Measurements from ENCODE around the gene ATP13A4. TPM values are rescaled to one million over a fixed set of nuclear protein-coding genes. Genes with fewer than 3 reads are reported as not detected.

The ATP13A4 gene, protein sequence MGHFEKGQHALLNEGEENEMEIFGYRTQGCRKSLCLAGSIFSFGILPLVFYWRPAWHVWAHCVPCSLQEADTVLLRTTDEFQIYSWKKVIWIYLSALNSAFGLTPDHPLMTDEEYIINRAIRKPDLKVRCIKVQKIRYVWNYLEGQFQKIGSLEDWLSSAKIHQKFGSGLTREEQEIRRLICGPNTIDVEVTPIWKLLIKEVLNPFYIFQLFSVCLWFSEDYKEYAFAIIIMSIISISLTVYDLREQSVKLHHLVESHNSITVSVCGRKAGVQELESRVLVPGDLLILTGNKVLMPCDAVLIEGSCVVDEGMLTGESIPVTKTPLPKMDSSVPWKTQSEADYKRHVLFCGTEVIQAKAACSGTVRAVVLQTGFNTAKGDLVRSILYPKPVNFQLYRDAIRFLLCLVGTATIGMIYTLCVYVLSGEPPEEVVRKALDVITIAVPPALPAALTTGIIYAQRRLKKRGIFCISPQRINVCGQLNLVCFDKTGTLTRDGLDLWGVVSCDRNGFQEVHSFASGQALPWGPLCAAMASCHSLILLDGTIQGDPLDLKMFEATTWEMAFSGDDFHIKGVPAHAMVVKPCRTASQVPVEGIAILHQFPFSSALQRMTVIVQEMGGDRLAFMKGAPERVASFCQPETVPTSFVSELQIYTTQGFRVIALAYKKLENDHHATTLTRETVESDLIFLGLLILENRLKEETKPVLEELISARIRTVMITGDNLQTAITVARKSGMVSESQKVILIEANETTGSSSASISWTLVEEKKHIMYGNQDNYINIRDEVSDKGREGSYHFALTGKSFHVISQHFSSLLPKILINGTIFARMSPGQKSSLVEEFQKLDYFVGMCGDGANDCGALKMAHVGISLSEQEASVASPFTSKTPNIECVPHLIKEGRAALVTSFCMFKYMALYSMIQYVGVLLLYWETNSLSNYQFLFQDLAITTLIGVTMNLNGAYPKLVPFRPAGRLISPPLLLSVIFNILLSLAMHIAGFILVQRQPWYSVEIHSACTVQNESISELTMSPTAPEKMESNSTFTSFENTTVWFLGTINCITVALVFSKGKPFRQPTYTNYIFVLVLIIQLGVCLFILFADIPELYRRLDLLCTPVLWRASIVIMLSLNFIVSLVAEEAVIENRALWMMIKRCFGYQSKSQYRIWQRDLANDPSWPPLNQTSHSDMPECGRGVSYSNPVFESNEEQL
- total RNA-seq (0.62 TPM), polyA plus RNA-seq (ENCODE audit: insufficient read depth in 1 of 8, insufficient read length in 8 of 8, low replicate concordance in 1 of 8) (1 to 10 TPM in 2 of 8 donors, under 1 TPM in 6; 0.33 to 4.8 (median 0.75) TPM)
- long read RNA-seq, donor 1, result 0 reads
- long read RNA-seq, donor 2, result 0 reads
- long read RNA-seq, donor 3, result 0 reads
- long read RNA-seq, donor 4, result 0 reads
- long read RNA-seq, donor 5, result 0 reads
- long read RNA-seq, donor 6, result 0 reads
- long read RNA-seq, donor 7, result 0 reads
- long read RNA-seq, donor 8, result 0 reads
- long read RNA-seq, donor 9, result 0 reads
- long read RNA-seq, donor 10, result 0 reads
- long read RNA-seq, donor 11, result 0 reads

GRCh38 chr3:193554811-193555210 is at the start of gene ATP13A4:
Gene ATP13A4, minus strand, starts transcription at chr3:193554895. Its CDS starts 96 bp downstream, at chr3:193554799.
- Histone ChIP-seq H3K27ac (ENCODE audit: low read length) (no peak within 1 kb of the TSS), H3K36me3 (ENCODE audit: control insufficient read depth, insufficient read depth, low read length) (no peaks in the 10 kb centered on the region), H3K9me3 (replicated peaks; ENCODE audit: control insufficient read depth, low read depth, low read length) (no peaks in the 10 kb centered on the region), H3K4me1 (ENCODE audit: control insufficient read depth, insufficient read depth, low read length) (no peaks in the 10 kb centered on the region), H3K4me3 (ENCODE audit: low read length) (no peak within 1 kb of the TSS), H3K27me3 (ENCODE audit: control insufficient read depth, insufficient read depth, low read length) (no peaks in the 10 kb centered on the region)
- 38% methylated on average over 8 of the region's 9 CpGs for WGBS (ENCODE audit: insufficient coverage)
- no peak for DNase-seq

DNA sequence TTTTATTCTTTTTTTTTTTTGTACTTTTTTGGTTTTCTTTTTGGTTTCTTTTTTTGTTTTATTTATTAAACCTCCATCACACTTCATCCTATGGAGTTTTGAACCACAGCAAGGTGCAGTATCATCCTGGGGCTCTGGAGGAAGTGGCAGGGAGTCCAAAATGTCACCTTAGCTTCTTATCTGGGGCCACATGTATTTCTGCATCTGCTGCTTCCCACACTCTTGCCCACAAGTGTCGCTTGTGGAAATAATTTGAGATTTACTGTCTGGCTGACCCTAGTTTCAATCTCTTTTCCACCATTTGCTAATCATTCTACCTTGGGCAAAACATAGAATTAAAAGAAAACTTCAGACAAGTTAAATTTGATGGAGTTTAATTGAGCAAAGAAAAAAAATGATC is 44.7 kb upstream of the ATP13A4 start:
- Histone ChIP-seq H3K27me3 (ENCODE audit: control insufficient read depth, insufficient read depth, low read length) (no peaks in the 10 kb centered on the region), H3K4me3 (ENCODE audit: low read length) (no peak overlapping the region), H3K27ac (ENCODE audit: low read length) (no peak overlapping the region), H3K36me3 (ENCODE audit: control insufficient read depth, insufficient read depth, low read length) (peaks cover 4% of the 10 kb centered on the region), H3K9me3 (replicated peaks; ENCODE audit: control insufficient read depth, low read depth, low read length) (no peaks in the 10 kb centered on the region), H3K4me1 (ENCODE audit: control insufficient read depth, insufficient read depth, low read length) (peaks cover 2% of the 10 kb centered on the region)
- no peak for DNase-seq
- no CpG with 5 or more reads among the region's 1 CpG for WGBS (ENCODE audit: insufficient coverage)

DNA sequence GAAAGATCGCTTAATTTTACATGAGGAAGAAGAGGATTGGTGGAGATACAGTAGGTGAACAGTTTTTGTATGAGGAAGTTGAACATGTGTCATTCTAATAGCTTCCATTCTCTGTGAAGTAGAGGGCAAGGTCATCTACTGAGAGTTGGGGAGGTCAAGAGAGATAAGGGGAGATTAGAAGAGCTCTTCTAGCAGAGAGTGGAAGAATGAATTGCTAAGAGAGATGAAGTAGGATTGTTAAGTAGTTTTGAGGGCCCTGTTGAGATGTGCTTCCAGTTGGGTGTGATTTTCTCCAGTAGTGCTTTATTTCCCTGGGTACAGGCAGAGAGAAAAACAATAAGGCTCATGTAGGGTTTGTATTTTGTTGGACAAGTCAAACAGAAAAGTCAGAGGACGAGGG is 43.5 kb upstream of the ATP13A4 start:
- no peak overlapping the region for H3K27ac ChIP-seq (ENCODE audit: low read length)
- peaks cover 4% of the 10 kb centered on the region for H3K36me3 ChIP-seq (ENCODE audit: control insufficient read depth, insufficient read depth, low read length)
- H3K4me3 ChIP-seq (ENCODE audit: low read length), result no peak overlapping the region
- WGBS (ENCODE audit: insufficient coverage), result 79% methylated on average over 2 of the region's 2 CpGs
- DNase-seq, result no peak
- no peaks in the 10 kb centered on the region for H3K27me3 ChIP-seq (ENCODE audit: control insufficient read depth, insufficient read depth, low read length)
- peaks cover 4% of the 10 kb centered on the region for H3K4me1 ChIP-seq (ENCODE audit: control insufficient read depth, insufficient read depth, low read length)
- H3K9me3 ChIP-seq (replicated peaks; ENCODE audit: control insufficient read depth, low read depth, low read length), result no peaks in the 10 kb centered on the region

- Histone ChIP-seq H3K27ac (ENCODE audit: low read length) (no peak overlapping the region), H3K36me3 (ENCODE audit: control insufficient read depth, insufficient read depth, low read length) (peaks cover 2% of the 10 kb centered on the region), H3K4me1 (ENCODE audit: control insufficient read depth, insufficient read depth, low read length) (peaks cover 10% of the 10 kb centered on the region), H3K27me3 (ENCODE audit: control insufficient read depth, insufficient read depth, low read length) (no peaks in the 10 kb centered on the region), H3K4me3 (ENCODE audit: low read length) (no peak overlapping the region), H3K9me3 (replicated peaks; ENCODE audit: control insufficient read depth, low read depth, low read length) (no peaks in the 10 kb centered on the region)
- WGBS (ENCODE audit: insufficient coverage), result 100% methylated on average over 4 of the region's 5 CpGs
- DNase-seq, result no peak
These were observed 41.3 kb upstream of the ATP13A4 start for GRCh38 chr3:193595939-193596487.

GRCh38 chr3:193594946-193595689 is 40.4 kb upstream of the ATP13A4 start:
- Histone ChIP-seq H3K36me3 (ENCODE audit: control insufficient read depth, insufficient read depth, low read length) (peaks cover 2% of the 10 kb centered on the region), H3K27ac (ENCODE audit: low read length) (no peak overlapping the region), H3K4me1 (ENCODE audit: control insufficient read depth, insufficient read depth, low read length) (peaks cover 10% of the 10 kb centered on the region), H3K4me3 (ENCODE audit: low read length) (no peak overlapping the region), H3K27me3 (ENCODE audit: control insufficient read depth, insufficient read depth, low read length) (no peaks in the 10 kb centered on the region), H3K9me3 (replicated peaks; ENCODE audit: control insufficient read depth, low read depth, low read length) (no peaks in the 10 kb centered on the region)
- no peak for DNase-seq
- 100% methylated on average over 1 of the region's 1 CpG for WGBS (ENCODE audit: insufficient coverage)

- Histone ChIP-seq H3K27ac (ENCODE audit: low read length) (peak overlapping the region; percentile 83), H3K9me3 (replicated peaks; ENCODE audit: control insufficient read depth, low read depth, low read length) (no peaks in the 10 kb centered on the region), H3K4me3 (ENCODE audit: low read length) (peak overlapping the region; percentile 91), H3K27me3 (ENCODE audit: control insufficient read depth, insufficient read depth, low read length) (no peaks in the 10 kb centered on the region), H3K36me3 (ENCODE audit: control insufficient read depth, insufficient read depth, low read length) (peaks cover 2% of the 10 kb centered on the region), H3K4me1 (ENCODE audit: control insufficient read depth, insufficient read depth, low read length) (peaks cover 10% of the 10 kb centered on the region)
- no peak for DNase-seq
- WGBS (ENCODE audit: insufficient coverage), result 0% methylated on average over 6 of the region's 11 CpGs
These were observed 39.0 kb upstream of the ATP13A4 start for GRCh38 chr3:193593668-193594030.

GRCh38 chr3:193592841-193593667 is 38.4 kb upstream of the ATP13A4 start, which contains the start of gene OPA1:
Gene OPA1, plus strand, starts transcription at chr3:193593208. Its CDS starts 170 bp downstream, at chr3:193593378.
- Histone ChIP-seq H3K27me3 (ENCODE audit: control insufficient read depth, insufficient read depth, low read length) (no peaks in the 10 kb centered on the region), H3K9me3 (replicated peaks; ENCODE audit: control insufficient read depth, low read depth, low read length) (no peaks in the 10 kb centered on the region), H3K36me3 (ENCODE audit: control insufficient read depth, insufficient read depth, low read length) (peaks cover 2% of the 10 kb centered on the region), H3K4me1 (ENCODE audit: control insufficient read depth, insufficient read depth, low read length) (peaks cover 10% of the 10 kb centered on the region), H3K4me3 (ENCODE audit: low read length) (peak within 1 kb of the TSS; percentile 91), H3K27ac (ENCODE audit: low read length) (peak within 1 kb of the TSS; percentile 83)
- DNase-seq, result peak; percentile 100
- under 1% methylated on average over 54 of the region's 55 CpGs for WGBS (ENCODE audit: insufficient coverage)

DNA sequence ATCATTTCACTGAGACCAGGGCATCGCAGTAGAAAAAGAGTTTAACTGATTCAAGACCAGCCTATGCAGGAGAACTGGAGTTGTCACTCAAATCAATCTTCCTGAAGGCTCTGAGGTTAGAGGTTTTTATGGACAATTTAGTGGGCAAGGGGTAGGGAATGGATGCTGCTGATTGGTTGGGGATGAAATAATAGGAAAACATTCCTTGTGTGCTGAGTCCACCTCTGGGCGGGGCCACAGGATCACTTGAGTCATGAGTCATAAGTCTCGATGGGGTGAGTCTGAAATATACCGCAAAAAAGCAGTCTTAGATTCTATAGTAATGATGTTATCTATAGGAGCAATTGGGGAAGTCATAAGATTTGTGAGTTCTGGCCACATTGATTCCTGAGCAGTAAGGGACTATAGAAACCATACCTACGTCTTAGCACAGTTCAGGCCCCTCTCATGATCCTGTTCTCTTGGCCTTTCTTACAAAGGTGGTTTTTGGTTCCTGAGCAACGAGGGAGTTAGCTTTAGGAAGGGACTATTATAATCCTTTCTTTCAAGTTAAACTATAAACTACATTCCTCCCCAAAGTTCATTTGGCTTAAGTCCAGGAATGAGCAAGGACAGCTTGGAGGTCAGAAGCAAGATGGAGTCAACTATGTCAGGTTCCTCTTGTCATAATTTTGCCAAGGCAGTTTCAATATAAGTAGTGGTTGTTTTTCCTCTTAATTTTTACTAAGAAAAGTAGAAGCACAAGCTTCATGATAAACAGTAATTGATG is 35.6 kb upstream of the ATP13A4 start:
- no peaks in the 10 kb centered on the region for H3K27me3 ChIP-seq (ENCODE audit: control insufficient read depth, insufficient read depth, low read length)
- no peaks in the 10 kb centered on the region for H3K36me3 ChIP-seq (ENCODE audit: control insufficient read depth, insufficient read depth, low read length)
- no peak overlapping the region for H3K4me3 ChIP-seq (ENCODE audit: low read length)
- H3K27ac ChIP-seq (ENCODE audit: low read length), result no peak overlapping the region
- DNase-seq, result no peak
- 88% methylated on average over 4 of the region's 6 CpGs for WGBS (ENCODE audit: insufficient coverage)
- peaks cover 10% of the 10 kb centered on the region for H3K4me1 ChIP-seq (ENCODE audit: control insufficient read depth, insufficient read depth, low read length)
- H3K9me3 ChIP-seq (replicated peaks; ENCODE audit: control insufficient read depth, low read depth, low read length), result no peaks in the 10 kb centered on the region
